BJ (cell line): Measurements from ENCODE around the gene ENTHD1. TPM values are rescaled to one million over a fixed set of nuclear protein-coding genes. Genes with fewer than 3 reads are reported as not detected.

Experiments
- CTCF ChIA-PET: fragments of 350-600 bp; formaldehyde crosslinking; extraction: SDS; loops from one replicate; lab custom pipeline; 2021; ENCODE audit warnings: antibody characterized with exemption, inconsistent platforms; lab: Yijun Ruan, JAX
- POLR2A ChIA-PET: fragments of 300-600 bp; sonication (Branson Sonifier 250); formaldehyde crosslinking; extraction: SDS; loops from one replicate; lab custom pipeline; 2021; ENCODE audit warnings: antibody characterized with exemption; lab: Charles Lee
- DNase-seq: peaks from one replicate; pipeline ENCODE4 v3.0.0-alpha.2; 2011; ENCODE audit warnings: low read depth
- H3K27me3 ChIP-seq: 2 replicates; pipeline ENCODE4 v1.6.0; 2011; ENCODE audit warnings: low read length; ENCODE audit not compliant: control insufficient read depth, insufficient read depth
- H3K36me3 ChIP-seq: 2 replicates; pipeline ENCODE4 v1.5.1; 2011; ENCODE audit warnings: low read length; ENCODE audit not compliant: control insufficient read depth, insufficient read depth
- H3K4me3 ChIP-seq: 2 replicates; pipeline ENCODE4 v1.5.1; 2011; ENCODE audit warnings: low read depth, mild to moderate bottlenecking, control low read depth, low read length
- CTCF ChIP-seq: IDR thresholded peaks from 2 replicates; pipeline ENCODE4 v1.5.1; 2011; ENCODE audit warnings: low read depth, mild to moderate bottlenecking, control low read depth, inconsistent platforms, low read length, moderate library complexity; ENCODE audit not compliant: insufficient read depth
- polyA plus RNA-seq: library from polyadenylated mRNA; depleted of rRNA; stranded (reverse); fragments of >200 nt; gene quantifications from 2 replicates; pipeline ENCODE4 v1.2.3, GENCODE V29; 2011

The ENTHD1 gene
- polyA plus RNA-seq, 1 experiment, result not detected

- Histone ChIP-seq H3K4me3 (no peak overlapping the region), H3K36me3 (no peaks in the 10 kb centered on the region), H3K27me3 (no peaks in the 10 kb centered on the region)
- ChIA-PET CTCF (interaction anchor here (0.9 kb wide), 1 partner anchor 19 kb away, joined by 4 read pairs; no protein-coding TSS in a partner anchor), POLR2A (no interaction called here)
- TF ChIP-seq CTCF, result no peak
- no peak for DNase-seq
Observed at GRCh38 chr22:39845529-39845928, 48.0 kb downstream of the ENTHD1 start.

- ChIA-PET CTCF (no interaction called here), POLR2A (no interaction called here)
- Histone ChIP-seq H3K36me3 (no peaks in the 10 kb centered on the region), H3K27me3 (peaks cover 1% of the 10 kb centered on the region), H3K4me3 (no peak overlapping the region)
- no peak for DNase-seq
- TF ChIP-seq CTCF, result no peak
Observed at GRCh38 chr22:39839917-39840510, 53.5 kb downstream of the ENTHD1 start.

- Histone ChIP-seq H3K36me3 (no peaks in the 10 kb centered on the region), H3K4me3 (no peak overlapping the region), H3K27me3 (peaks cover 1% of the 10 kb centered on the region)
- ChIA-PET CTCF (no interaction called here), POLR2A (no interaction called here)
- TF ChIP-seq CTCF, result no peak
- DNase-seq, result no peak
Observed at GRCh38 chr22:39839204-39839603, 54.4 kb downstream of the ENTHD1 start.

GRCh38 chr22:39833610-39834009 lies 60.0 kb downstream of the ENTHD1 start:
- H3K4me3 ChIP-seq, result no peak overlapping the region
- H3K27me3 ChIP-seq, result peaks cover 6% of the 10 kb centered on the region
- POLR2A ChIA-PET, result no interaction called here
- H3K36me3 ChIP-seq, result no peaks in the 10 kb centered on the region
- no peak for DNase-seq
- TF ChIP-seq CTCF, result no peak
- CTCF ChIA-PET, result interaction anchor here (0.9 kb wide), 1 partner anchor 18 kb away, joined by 3 read pairs; no protein-coding TSS in a partner anchor

GRCh38 chr22:39833093-39833492 lies 60.5 kb downstream of the ENTHD1 start:
- CTCF ChIA-PET, result no interaction called here
- no peak overlapping the region for H3K4me3 ChIP-seq
- no peaks in the 10 kb centered on the region for H3K36me3 ChIP-seq
- H3K27me3 ChIP-seq, result peaks cover 6% of the 10 kb centered on the region
- TF ChIP-seq CTCF, result no peak
- no peak for DNase-seq
- POLR2A ChIA-PET, result no interaction called here
